ENCODE data around the gene INSR. TPM values are rescaled to one million over a fixed set of nuclear protein-coding genes. Genes with fewer than 3 reads are reported as not detected.

INSR gene
- total RNA-seq, 1 donor from 2014 or later: 32.5 TPM

DNA sequence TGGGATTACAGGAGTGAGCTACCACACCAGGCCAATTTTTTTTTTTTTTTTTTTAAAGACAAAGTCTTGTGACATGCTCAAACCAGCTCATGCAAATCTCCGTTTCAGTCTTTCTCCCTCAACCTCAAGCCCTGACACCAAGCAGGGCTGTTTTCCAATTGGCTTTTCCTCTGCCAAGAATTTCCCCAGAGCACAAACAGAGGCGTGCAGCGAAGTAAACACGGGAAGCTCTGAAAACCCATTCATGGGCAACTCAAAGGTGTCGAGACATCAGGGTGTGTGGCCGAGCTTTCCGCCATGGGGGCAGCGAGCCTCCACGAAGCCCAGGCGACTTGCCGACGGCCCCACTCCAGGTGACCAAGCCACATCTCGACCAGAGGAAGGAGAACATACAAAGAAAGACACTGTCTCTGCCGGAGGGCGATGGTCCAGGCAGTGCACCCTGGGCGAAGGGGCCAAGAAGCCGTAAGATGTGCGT, 70.0 kb downstream of the INSR start:
- Mint-ChIP-seq H3K27ac (ENCODE audit: unreplicated experiment) (no peak overlapping the region), H3K27me3 (ENCODE audit: low read depth) (no peaks in the 10 kb centered on the region), H3K4me1 (ENCODE audit: low read depth) (peaks cover 16% of the 10 kb centered on the region), H3K9me3 (ENCODE audit: low read depth) (no peaks in the 10 kb centered on the region), H3K36me3 (ENCODE audit: low read depth) (peaks cover 2% of the 10 kb centered on the region), H3K4me3 (ENCODE audit: unreplicated experiment) (no peak overlapping the region)
- TF ChIP-seq CTCF (IDR thresholded peaks at IDR 0.05): no peak
- no peak for DNase-seq (ENCODE audit: low spot score)

DNA sequence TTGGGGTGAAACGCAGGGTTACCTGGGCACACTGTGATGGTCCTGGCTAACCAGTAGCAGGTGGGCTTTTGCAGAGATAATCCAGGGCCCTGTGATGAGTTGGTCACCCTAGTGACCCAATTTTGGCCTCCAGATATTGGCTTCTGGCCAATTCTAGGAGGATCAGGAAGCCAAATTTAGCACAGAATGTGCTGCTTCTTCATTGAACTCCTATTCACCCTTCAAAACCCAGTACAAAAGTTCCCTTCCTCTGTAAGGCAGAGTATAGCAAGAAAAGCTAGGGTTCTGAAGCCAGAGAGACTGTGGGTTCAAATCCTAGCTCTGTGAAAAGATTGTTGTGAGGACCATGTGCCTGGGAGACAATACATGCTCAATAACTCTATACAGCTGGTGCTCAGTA, 70.8 kb downstream of the INSR start:
- no peak for TF ChIP-seq CTCF (IDR thresholded peaks at IDR 0.05)
- no peak overlapping the region for H3K4me3 Mint-ChIP-seq (ENCODE audit: unreplicated experiment)
- H3K4me1 Mint-ChIP-seq (ENCODE audit: low read depth): peaks cover 16% of the 10 kb centered on the region
- no peak overlapping the region for H3K27ac Mint-ChIP-seq (ENCODE audit: unreplicated experiment)
- DNase-seq (ENCODE audit: low spot score): no peak
- H3K36me3 Mint-ChIP-seq (ENCODE audit: low read depth): no peaks in the 10 kb centered on the region
- H3K9me3 Mint-ChIP-seq (ENCODE audit: low read depth): no peaks in the 10 kb centered on the region
- no peaks in the 10 kb centered on the region for H3K27me3 Mint-ChIP-seq (ENCODE audit: low read depth)

- TF ChIP-seq CTCF (IDR thresholded peaks at IDR 0.05): no peak
- DNase-seq (ENCODE audit: low spot score): no peak
These were observed 75.2 kb downstream of the INSR start for GRCh38 chr19:7219056-7219455.

GRCh38 chr19:7217861-7218260, 76.4 kb downstream of the INSR start:
- Mint-ChIP-seq H3K36me3 (ENCODE audit: low read depth) (no peaks in the 10 kb centered on the region), H3K4me1 (ENCODE audit: low read depth) (peaks cover 17% of the 10 kb centered on the region), H3K27me3 (ENCODE audit: low read depth) (no peaks in the 10 kb centered on the region), H3K4me3 (ENCODE audit: unreplicated experiment) (no peak overlapping the region), H3K9me3 (ENCODE audit: low read depth) (no peaks in the 10 kb centered on the region), H3K27ac (ENCODE audit: unreplicated experiment) (no peak overlapping the region)
- TF ChIP-seq CTCF (IDR thresholded peaks at IDR 0.05): no peak
- DNase-seq (ENCODE audit: low spot score): no peak

More at GRCh38 chr19:7219056-7219455, 75.2 kb downstream of the INSR start:
- no peak overlapping the region for H3K4me3 Mint-ChIP-seq (ENCODE audit: unreplicated experiment)
- peaks cover 11% of the 10 kb centered on the region for H3K4me1 Mint-ChIP-seq (ENCODE audit: low read depth)
- H3K36me3 Mint-ChIP-seq (ENCODE audit: low read depth): no peaks in the 10 kb centered on the region
- no peaks in the 10 kb centered on the region for H3K27me3 Mint-ChIP-seq (ENCODE audit: low read depth)
- no peak overlapping the region for H3K27ac Mint-ChIP-seq (ENCODE audit: unreplicated experiment)
- no peaks in the 10 kb centered on the region for H3K9me3 Mint-ChIP-seq (ENCODE audit: low read depth)

- no peak overlapping the region for H3K4me3 Mint-ChIP-seq (ENCODE audit: unreplicated experiment)
- no peaks in the 10 kb centered on the region for H3K9me3 Mint-ChIP-seq (ENCODE audit: low read depth)
- no peak for TF ChIP-seq CTCF (IDR thresholded peaks at IDR 0.05)
- H3K4me1 Mint-ChIP-seq (ENCODE audit: low read depth): peaks cover 29% of the 10 kb centered on the region
- no peak for DNase-seq (ENCODE audit: low spot score)
- no peak overlapping the region for H3K27ac Mint-ChIP-seq (ENCODE audit: unreplicated experiment)
- no peaks in the 10 kb centered on the region for H3K27me3 Mint-ChIP-seq (ENCODE audit: low read depth)
- no peaks in the 10 kb centered on the region for H3K36me3 Mint-ChIP-seq (ENCODE audit: low read depth)
These were observed 77.8 kb downstream of the INSR start for GRCh38 chr19:7216373-7216902.
